ENCODE results near the gene FAM168A. TPM values are rescaled to one million over a fixed set of nuclear protein-coding genes. Genes with fewer than 3 reads are reported as not detected.
A peak's percentile ranks its signal among the peaks of the same experiment; 100 is the strongest.

Gene FAM168A
- total and polyA plus RNA-seq, 2 of the 8 experiments (the other 6 are each of a cell fraction or from before 2014, with no cell fraction given) = 17.1 to 21.6 TPM

DNA sequence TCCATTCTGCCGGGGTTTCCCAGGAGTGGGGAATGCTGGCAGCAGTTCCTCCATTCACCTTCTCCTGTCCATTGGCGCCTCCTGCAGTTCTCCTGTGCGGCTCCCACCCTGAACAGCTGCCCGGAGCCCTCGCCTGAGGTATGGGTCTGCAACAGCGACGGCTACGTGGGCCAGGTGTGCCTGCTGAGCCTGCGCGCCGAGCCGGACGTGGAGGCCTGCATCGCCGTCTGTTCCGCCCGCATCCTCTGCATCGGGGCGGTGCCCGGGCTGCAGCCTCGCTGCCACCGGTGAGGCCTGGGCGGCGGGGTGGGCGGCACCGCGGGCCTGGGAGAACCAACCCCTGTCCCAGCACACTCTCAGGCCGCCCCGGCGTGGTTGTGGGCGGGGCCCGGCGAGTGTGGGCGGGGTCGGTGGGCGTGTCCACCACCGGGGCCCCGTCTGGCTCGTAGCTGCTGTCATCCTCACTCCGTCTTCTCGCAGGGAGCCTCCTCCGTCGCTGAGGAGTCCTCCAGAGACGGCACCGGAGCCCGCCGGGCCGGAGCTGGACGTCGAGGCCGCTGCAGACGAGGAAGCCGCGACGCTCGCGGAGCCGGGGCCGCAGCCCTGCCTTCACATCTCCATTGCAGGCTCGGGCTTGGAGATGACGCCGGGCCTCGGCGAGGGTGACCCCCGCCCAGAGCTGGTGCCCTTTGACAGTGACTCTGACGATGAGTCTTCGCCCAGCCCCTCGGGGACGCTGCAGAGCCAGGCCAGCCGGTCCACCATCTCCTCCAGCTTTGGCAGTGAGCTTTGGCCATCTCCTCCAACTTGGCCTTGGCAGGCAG is 235.7 kb downstream of the FAM168A start (continued):
- TF ChIP-seq CBX5 (IDR thresholded peaks at IDR 0.05; ENCODE audit: low read depth, low read length) (no peak), ZNF274 (IDR thresholded peaks at IDR 0.05; ENCODE audit: borderline replicate concordance, extremely low read depth, low read length) (no peak), SIRT6 (IDR thresholded peaks at IDR 0.05; ENCODE audit: low read length) (no peak), TCF12 (IDR thresholded peaks at IDR 0.05; ENCODE audit: low read depth, low read length) (no peak), YY1 (IDR thresholded peaks at IDR 0.05; ENCODE audit: low read depth, low read length) (peak; percentile 27; the same call in 1 of the 2 replicates), ASH2L (IDR thresholded peaks at IDR 0.05; ENCODE audit: low read length) (peak; percentile 57), FOSL1 (IDR thresholded peaks at IDR 0.05; ENCODE audit: insufficient read depth, low read depth, low read length) (no peak), HDAC6 (IDR thresholded peaks at IDR 0.05; ENCODE audit: low read depth, low read length) (no peak), NRF1 (IDR thresholded peaks at IDR 0.05; ENCODE audit: low read depth, low read length) (no peak; the same call in 1 of the 2 replicates), RAD21 (IDR thresholded peaks at IDR 0.05 in 1 of 2, conservative IDR thresholded peaks at IDR 0.05 in 1 of 2; ENCODE audit: low read depth in 2 of 2, low read length in 2 of 2) (peak; percentile 43 to 52; a peak in 3 of 4 replicates), CREB1 (IDR thresholded peaks at IDR 0.05) (peak; percentile 61), TBP (IDR thresholded peaks at IDR 0.05; ENCODE audit: low read depth, low read length) (peak; percentile 28; the same call in 1 of the 2 replicates), ATF3 (IDR thresholded peaks at IDR 0.05; ENCODE audit: insufficient read depth, low read depth, low read length) (no peak), EGR1 (IDR thresholded peaks at IDR 0.05; ENCODE audit: borderline replicate concordance, low read depth, low read length) (no peak), CBX8 (IDR thresholded peaks at IDR 0.05; ENCODE audit: borderline replicate concordance, low read depth, low read length) (no peak), TAF1 (IDR thresholded peaks at IDR 0.05; ENCODE audit: low read depth, low read length) (no peak), SP2 (IDR thresholded peaks at IDR 0.05; ENCODE audit: low read length) (no peak), SP1 (IDR thresholded peaks at IDR 0.05; ENCODE audit: low read depth, low read length) (no peak; the same call in 1 of the 2 replicates), SRF (IDR thresholded peaks at IDR 0.05; ENCODE audit: low read depth, low read length) (no peak), POLR2A (IDR thresholded peaks at IDR 0.05; ENCODE audit: control extremely low read depth in 1 of 2, low read depth in 2 of 2, low read length in 2 of 2) (0 out of 3 replicates have a peak, but pooled peaks of 1 of the 2 experiments have one; percentile 26), CHD1 (IDR thresholded peaks at IDR 0.05; ENCODE audit: low read depth, low read length) (no peak), GABPA (IDR thresholded peaks at IDR 0.05; ENCODE audit: borderline replicate concordance, insufficient read depth, low read length) (0 out of 2 replicates have a peak, but pooled peaks have one; percentile 8)
- TF ChIP-seq, protein P1, sequence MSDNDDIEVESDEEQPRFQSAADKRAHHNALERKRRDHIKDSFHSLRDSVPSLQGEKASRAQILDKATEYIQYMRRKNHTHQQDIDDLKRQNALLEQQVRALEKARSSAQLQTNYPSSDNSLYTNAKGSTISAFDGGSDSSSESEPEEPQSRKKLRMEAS (IDR thresholded peaks at IDR 0.05) = peak; percentile 38

Data from H1 (cell line).